CD4-positive, alpha-beta memory T cell (primary cell): ENCODE measurements around the gene RASGRP4. TPM values are rescaled to one million over a fixed set of nuclear protein-coding genes. Genes with fewer than 3 reads are reported as not detected.
A peak's percentile ranks its signal among the peaks of the same experiment; 100 is the strongest.

Source experiments
- CTCF ChIA-PET: fragments of 350-600 bp; sonication (Branson Sonifier 250); formaldehyde crosslinking; loops from one replicate; lab custom pipeline; 2021; ENCODE audit warnings: inconsistent platforms; ENCODE audit not compliant: partially characterized antibody; lab: Charles Lee
- POLR2A ChIA-PET: fragments of 350-600 bp; sonication (Branson Sonifier 250); formaldehyde crosslinking; loops from one replicate; lab custom pipeline; 2021; ENCODE audit not compliant: partially characterized antibody; lab: Charles Lee
- DNase-seq, 5 donors: peaks; one replicate each; pipeline versions ENCODE4 v3.0.0 to v3.0.0-alpha.2; 2020 to 2022; ENCODE audit warnings: mixed read lengths in 1 of 5
- H3K27ac ChIP-seq: one replicate; pipeline ENCODE4 v1.7.0; 2013; ENCODE audit warnings: low read depth, low read length
- H3K27me3 ChIP-seq: 2 replicates; pipeline ENCODE4 v1.7.0; 2013; ENCODE audit warnings: mild to moderate bottlenecking, low read length, moderate library complexity; ENCODE audit not compliant: insufficient read depth
- H3K36me3 ChIP-seq: 2 replicates; pipeline ENCODE4 v1.7.0; 2013; ENCODE audit warnings: mild to moderate bottlenecking, low read length, moderate library complexity; ENCODE audit not compliant: insufficient read depth
- H3K4me1 ChIP-seq: 2 replicates; pipeline ENCODE4 v1.7.0; 2013; ENCODE audit warnings: mild to moderate bottlenecking, low read length, moderate library complexity; ENCODE audit not compliant: insufficient read depth
- H3K4me3 ChIP-seq, 2 donors: one replicate each; pipeline ENCODE4 v1.7.0; 2013; ENCODE audit warnings: low read length in 2 of 2, mild to moderate bottlenecking in 1 of 2
- H3K9me3 ChIP-seq, 2 donors: one replicate each; pipeline ENCODE4 v1.7.0; 2013; ENCODE audit warnings: low read length in 2 of 2, control low read depth in 1 of 2; ENCODE audit not compliant: control insufficient read depth in 1 of 2
- H3K27ac Mint-ChIP-seq, 7 donors: one replicate each; pipeline ENCODE4 v1.8.0; 2020 to 2021; ENCODE audit warnings: mixed read lengths in 7 of 7, mild to moderate bottlenecking in 6 of 7, inconsistent platforms in 3 of 7, moderate library complexity in 3 of 7
- H3K27me3 Mint-ChIP-seq, 2 donors: one replicate each; pipeline ENCODE4 v1.8.0; 2020 to 2021; ENCODE audit warnings: mixed read lengths in 2 of 2
- H3K36me3 Mint-ChIP-seq, 2 donors: one replicate each; pipeline ENCODE4 v1.8.0; 2020 to 2021; ENCODE audit warnings: mixed read lengths in 2 of 2, inconsistent platforms in 1 of 2, mild to moderate bottlenecking in 1 of 2
- H3K4me1 Mint-ChIP-seq, 4 donors: one replicate each; pipeline ENCODE4 v1.8.0; 2020 to 2021; ENCODE audit warnings: mixed read lengths in 4 of 4, mild to moderate bottlenecking in 1 of 4
- H3K4me3 Mint-ChIP-seq, 8 donors: one replicate each; pipeline ENCODE4 v1.8.0; 2020 to 2021; ENCODE audit warnings: mixed read lengths in 8 of 8, mild to moderate bottlenecking in 7 of 8, moderate library complexity in 6 of 8, inconsistent platforms in 3 of 8
- H3K9me3 Mint-ChIP-seq, 8 donors: one replicate each; pipeline ENCODE4 v1.8.0; 2020 to 2021; ENCODE audit warnings: mixed read lengths in 8 of 8, mild to moderate bottlenecking in 5 of 8, inconsistent platforms in 3 of 8, moderate library complexity in 1 of 8
- intact Hi-C: fragments of 100-400 bp; cut with micrococcal nuclease; formaldehyde crosslinking; loops from one replicate; pipeline ENCODE4 v1.15.1; 2023
- polyA plus RNA-seq, 2 donors: library from polyadenylated mRNA; unstranded; fragments of 300-500 nt; fragmentation: Illumina TruSeq; gene quantifications; one replicate each; pipeline ENCODE4 v1.2.3, GENCODE V29; 2021
- total RNA-seq, 2 experiments: library from RNA; stranded (reverse); gene quantifications; one replicate each; pipeline ENCODE4 v1.2.3, GENCODE V29; 2021

Gene RASGRP4
- total and polyA plus RNA-seq, 4 experiments from 2014 or later = 0.06 to 0.33 (median 0.31) TPM; not detected in 1

GRCh38 chr19:38359242-38360021 is 66.6 kb downstream of the RASGRP4 start:
- Mint-ChIP-seq H3K4me3 (peak overlapping the region in 4 of 8 donors; percentile 4 to 84 (median 60)), H3K9me3 (no peaks in the 10 kb centered on the region), H3K27ac (peak overlapping the region in 1 of 7 donors; percentile 52), H3K4me1 (peaks cover 0 to 26% (median 13%) of the 10 kb centered on the region in 4 donors), H3K36me3 (no peaks in the 10 kb centered on the region), H3K27me3 (peaks cover 0 to 4% of the 10 kb centered on the region in 2 donors)
- ChIA-PET CTCF (interaction anchor here (1.3 kb wide), 1 partner anchor 14 kb away, joined by 3 read pairs; the partner anchor contains the start of gene PSMD8), POLR2A (interaction anchor here (1.6 kb wide), 1 partner anchor 15 kb away, joined by 6 read pairs; the partner anchor contains the start of gene PSMD8)
- no peak for DNase-seq
- Histone ChIP-seq H3K27ac (no peak overlapping the region), H3K4me3 (no peak overlapping the region), H3K36me3 (no peaks in the 10 kb centered on the region), H3K9me3 (no peaks in the 10 kb centered on the region), H3K4me1 (peaks cover 13% of the 10 kb centered on the region), H3K27me3 (no peaks in the 10 kb centered on the region)
- intact Hi-C loops = no loop called here

Other genes starting within 250 kb of the RASGRP4 start
- gene DPF1, start 202.0 kb downstream of the RASGRP4 start, total RNA-seq = not detected
- gene DPF1, start 202.0 kb downstream of the RASGRP4 start, polyA plus RNA-seq = not detected
- gene PPP1R14A, start 169.8 kb downstream of the RASGRP4 start, total RNA-seq = not detected
- gene PPP1R14A, start 169.8 kb downstream of the RASGRP4 start, polyA plus RNA-seq = not detected
- gene SPINT2, start 161.6 kb downstream of the RASGRP4 start, total RNA-seq = 10 to 100 TPM; 35.7 to 40.4 TPM
- gene SPINT2, start 161.6 kb downstream of the RASGRP4 start, polyA plus RNA-seq = 10 to 100 TPM; 72.3 to 94.5 TPM
- not detected for gene C19orf33, start 122.0 kb downstream of the RASGRP4 start, total RNA-seq
- not detected for gene C19orf33, start 122.0 kb downstream of the RASGRP4 start, polyA plus RNA-seq
- 10 to 100 TPM; 35.8 to 38.4 TPM for gene YIF1B, start 110.3 kb downstream of the RASGRP4 start, total RNA-seq
- 10 to 100 TPM; 44.6 to 57.4 TPM for gene YIF1B, start 110.3 kb downstream of the RASGRP4 start, polyA plus RNA-seq
- gene KCNK6, start 106.4 kb downstream of the RASGRP4 start, total RNA-seq = 10 to 100 TPM; 14.5 to 14.9 TPM
- 1 to 10 TPM; 1.3 to 7.4 TPM for gene KCNK6, start 106.4 kb downstream of the RASGRP4 start, polyA plus RNA-seq
- gene CATSPERG, start 90.4 kb downstream of the RASGRP4 start, total RNA-seq = 10 to 100 TPM; 23.3 to 27.0 TPM
- 1 to 10 TPM; 2.2 to 3.7 TPM for gene CATSPERG, start 90.4 kb downstream of the RASGRP4 start, polyA plus RNA-seq
- gene PSMD8, start 51.6 kb downstream of the RASGRP4 start, total RNA-seq = 10 to 100 TPM; 89.6 to 90.6 TPM
- gene PSMD8, start 51.6 kb downstream of the RASGRP4 start, polyA plus RNA-seq = 100 to 1,000 TPM; 178 to 197 TPM
- under 1 TPM in 1 of 2 experiments, not detected in 1; 0.15 TPM for gene GGN, start 38.2 kb downstream of the RASGRP4 start, total RNA-seq
- not detected for gene GGN, start 38.2 kb downstream of the RASGRP4 start, polyA plus RNA-seq
- gene SPRED3, start 37.5 kb downstream of the RASGRP4 start, total RNA-seq = 1 to 10 TPM; 3.0 to 3.8 TPM
- gene SPRED3, start 37.5 kb downstream of the RASGRP4 start, polyA plus RNA-seq = under 1 TPM in 1 of 2 donors, not detected in 1; 0.07 TPM
- 10 to 100 TPM; 53.1 to 53.8 TPM for gene FAM98C, start 23.1 kb downstream of the RASGRP4 start, total RNA-seq
- 10 to 100 TPM; 18.2 to 22.2 TPM for gene FAM98C, start 23.1 kb downstream of the RASGRP4 start, polyA plus RNA-seq
- gene RYR1, start 7.5 kb upstream of the RASGRP4 start, total RNA-seq = 1 to 10 TPM; 5.0 to 6.2 TPM
- under 1 TPM; 0.02 to 0.50 TPM for gene RYR1, start 7.5 kb upstream of the RASGRP4 start, polyA plus RNA-seq
- 100 to 1,000 TPM; 346 to 361 TPM for gene MAP4K1, start 191.7 kb upstream of the RASGRP4 start, total RNA-seq
- 100 to 1,000 TPM; 142 to 177 TPM for gene MAP4K1, start 191.7 kb upstream of the RASGRP4 start, polyA plus RNA-seq
- 100 to 1,000 TPM; 320 to 340 TPM for gene EIF3K, start 193.0 kb upstream of the RASGRP4 start, total RNA-seq
- gene EIF3K, start 193.0 kb upstream of the RASGRP4 start, polyA plus RNA-seq = 100 to 1,000 TPM; 364 to 424 TPM
- gene ACTN4, start 221.4 kb upstream of the RASGRP4 start, total RNA-seq = 100 to 1,000 TPM; 151 to 155 TPM
- 10 to 100 TPM in 1 of 2 donors, 1 to 10 TPM in 1; 4.0 to 24.4 TPM for gene ACTN4, start 221.4 kb upstream of the RASGRP4 start, polyA plus RNA-seq